GM21423 (cell line): ENCODE measurements around the gene HID1.

Source experiments
- ATAC-seq: cut with Tn5 transposase; IDR thresholded peaks from one replicate; pipeline ENCODE4 v1.9.1; 2021; ENCODE audit warnings: mild to moderate bottlenecking, moderate library complexity; ENCODE audit not compliant: unreplicated experiment

The HID1 gene

GRCh38 chr17:74901353-74902135, 71.0 kb downstream of the HID1 start:
- ATAC-seq: no peak
